ENCODE results near the gene ZNF784. TPM values are rescaled to one million over a fixed set of nuclear protein-coding genes. Genes with fewer than 3 reads are reported as not detected.

ZNF784 gene
- total and polyA plus RNA-seq, 2 donors (not counting 3 experiments of a cell fraction or from before 2014, with no cell fraction given): 4.9 TPM

DNA sequence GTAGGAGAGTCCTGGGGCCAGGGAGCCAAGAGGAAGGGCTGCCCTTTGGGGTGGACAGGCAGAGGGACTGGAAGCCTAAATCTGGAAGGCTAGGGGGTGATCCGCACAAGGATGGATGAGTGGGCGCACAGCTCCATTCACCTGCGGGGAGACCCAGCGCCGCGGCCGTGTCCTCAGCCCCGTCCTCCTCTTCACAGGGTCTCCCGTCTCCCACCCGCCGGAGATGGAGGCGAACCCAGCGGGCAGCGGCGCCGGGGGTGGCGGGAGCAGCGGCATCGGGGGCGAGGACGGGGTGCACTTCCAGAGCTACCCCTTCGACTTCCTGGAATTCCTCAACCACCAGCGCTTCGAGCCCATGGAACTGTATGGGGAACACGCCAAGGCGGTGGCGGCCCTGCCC lies 11.0 kb downstream of the ZNF784 start:
- CTCF ChIA-PET: interaction anchor here (1.0 to 1.3 kb wide), 2 partner anchors 19 to 109 kb away, joined by 3 to 4 read pairs; no protein-coding TSS in a partner anchor
- no peak for DNase-seq (ENCODE audit: low read depth, low spot score)
- H3K4me2 ChIP-seq (ENCODE audit: insufficient read depth, low read length): no peak overlapping the region
- H3K9me3 ChIP-seq (replicated peaks; ENCODE audit: control insufficient read depth, insufficient read depth, low read length): no peaks in the 10 kb centered on the region
- H4K20me1 ChIP-seq (replicated peaks; ENCODE audit: control insufficient read depth, extremely low read depth, insufficient read depth, low read length): no peaks in the 10 kb centered on the region
- dilution Hi-C loops (cut with MboI; ENCODE audit: extremely low pct_ligation_motif_present, low sequenced_read_pairs) (no loop called here), intact Hi-C loops (cut with micrococcal nuclease) (no loop called here)
- H3K27me3 ChIP-seq (ENCODE audit: control insufficient read depth in 2 of 2, insufficient read depth in 2 of 2, low read length in 2 of 2): no peaks in the 10 kb centered on the region
- H2AFZ ChIP-seq (ENCODE audit: low read depth, low read length): no peak overlapping the region
- H3K9me1 ChIP-seq (replicated peaks; ENCODE audit: control insufficient read depth, extremely low read depth, insufficient read depth, low read length): no peaks in the 10 kb centered on the region
- peaks cover 2 to 24% of the 10 kb centered on the region in 2 experiments for H3K36me3 ChIP-seq (ENCODE audit: control insufficient read depth in 2 of 2, extremely low read depth in 1 of 2, insufficient read depth in 2 of 2, low read length in 2 of 2)
- BruUV-seq (replicated peaks): no TSS peak
- POLR2A ChIA-PET: no interaction called here
- TF ChIP-seq EZH2 (IDR thresholded peaks at IDR 0.05; ENCODE audit: borderline replicate concordance, low read depth, low read length, severe bottlenecking) (no peak), FOS (IDR thresholded peaks at IDR 0.05; ENCODE audit: borderline replicate concordance, insufficient read depth, low read length) (no peak), CTCF (IDR thresholded peaks at IDR 0.05; ENCODE audit: extremely low read depth in 1 of 2, insufficient read depth in 1 of 2, low read depth in 1 of 2, low read length in 2 of 2) (no peak)
- no peak overlapping the region for H3K27ac ChIP-seq (ENCODE audit: insufficient read depth, low read depth, low read length)
- H3K9ac ChIP-seq (replicated peaks; ENCODE audit: extremely low read depth, insufficient read depth, low read length): no peak overlapping the region
- peaks cover 2% of the 10 kb centered on the region for H3K4me1 ChIP-seq (ENCODE audit: control insufficient read depth, extremely low read depth, insufficient read depth, low read length)
- peaks cover 16% of the 10 kb centered on the region for H3K79me2 ChIP-seq (ENCODE audit: control insufficient read depth, insufficient read depth, low read length)
- FAIRE-seq: no peak
- H3K4me3 ChIP-seq (replicated peaks in 1 of 3; ENCODE audit: insufficient read depth in 1 of 3, low read depth in 1 of 3, low read length in 3 of 3): no peak overlapping the region

GRCh38 chr19:55611983-55612645 lies 12.3 kb downstream of the ZNF784 start:
- DNase-seq (ENCODE audit: low read depth, low spot score) (no peak), FAIRE-seq (no peak)
- Histone ChIP-seq H3K4me3 (replicated peaks in 1 of 3; ENCODE audit: insufficient read depth in 1 of 3, low read depth in 1 of 3, low read length in 3 of 3) (no peak overlapping the region), H3K79me2 (ENCODE audit: control insufficient read depth, insufficient read depth, low read length) (peaks cover 21% of the 10 kb centered on the region), H3K36me3 (ENCODE audit: control insufficient read depth in 2 of 2, extremely low read depth in 1 of 2, insufficient read depth in 2 of 2, low read length in 2 of 2) (peaks cover 2 to 24% of the 10 kb centered on the region in 2 experiments), H3K9me1 (replicated peaks; ENCODE audit: control insufficient read depth, extremely low read depth, insufficient read depth, low read length) (no peaks in the 10 kb centered on the region), H3K27ac (ENCODE audit: insufficient read depth, low read depth, low read length) (no peak overlapping the region), H3K9me3 (replicated peaks; ENCODE audit: control insufficient read depth, insufficient read depth, low read length) (no peaks in the 10 kb centered on the region), H3K4me1 (ENCODE audit: control insufficient read depth, extremely low read depth, insufficient read depth, low read length) (no peaks in the 10 kb centered on the region), H3K4me2 (ENCODE audit: insufficient read depth, low read length) (no peak overlapping the region), H2AFZ (ENCODE audit: low read depth, low read length) (no peak overlapping the region), H4K20me1 (replicated peaks; ENCODE audit: control insufficient read depth, extremely low read depth, insufficient read depth, low read length) (no peaks in the 10 kb centered on the region), H3K27me3 (ENCODE audit: control insufficient read depth in 2 of 2, insufficient read depth in 2 of 2, low read length in 2 of 2) (no peaks in the 10 kb centered on the region), H3K9ac (replicated peaks; ENCODE audit: extremely low read depth, insufficient read depth, low read length) (no peak overlapping the region)
- dilution Hi-C loops (cut with MboI; ENCODE audit: extremely low pct_ligation_motif_present, low sequenced_read_pairs): no loop called here
- CTCF ChIA-PET: interaction anchor here (1.3 kb wide), 1 partner anchor 20 kb away, joined by 4 read pairs; no protein-coding TSS in a partner anchor
- intact Hi-C loops (cut with micrococcal nuclease): no loop called here
- POLR2A ChIA-PET: no interaction called here
- TF ChIP-seq GATA2 (IDR thresholded peaks at IDR 0.05; ENCODE audit: insufficient read depth, insufficient read length, low read depth, low read length) (no peak), POLR2A (IDR thresholded peaks at IDR 0.05; ENCODE audit: low read depth, low read length) (no peak), FOS (IDR thresholded peaks at IDR 0.05; ENCODE audit: borderline replicate concordance, insufficient read depth, low read length) (no peak), MYC (IDR thresholded peaks at IDR 0.05; ENCODE audit: low read depth, low read length) (no peak), MAX (IDR thresholded peaks at IDR 0.05; ENCODE audit: insufficient read depth, insufficient read length) (no peak), POLR2AphosphoS5 (IDR thresholded peaks at IDR 0.05; ENCODE audit: insufficient read depth, low read depth, low read length) (no peak), JUN (IDR thresholded peaks at IDR 0.05; ENCODE audit: borderline replicate concordance, insufficient read depth, insufficient read length, low read depth) (no peak), CTCF (IDR thresholded peaks at IDR 0.05; ENCODE audit: extremely low read depth in 1 of 2, insufficient read depth in 1 of 2, low read depth in 1 of 2, low read length in 2 of 2) (no peak), EZH2 (IDR thresholded peaks at IDR 0.05; ENCODE audit: borderline replicate concordance, low read depth, low read length, severe bottlenecking) (no peak)
- no TSS peak for BruUV-seq (replicated peaks)

Measured in endothelial cell of umbilical vein (primary cell).